HepG2 (cell line): Measurements from ENCODE around the gene SLC13A5. TPM values are rescaled to one million over a fixed set of nuclear protein-coding genes. Genes with fewer than 3 reads are reported as not detected.

Source experiments
- KLF13 ChIP-seq: sonication (generic); formaldehyde crosslinking; IDR thresholded peaks from 2 replicates; pipeline ENCODE4 v1.4.0; 2020; ENCODE audit warnings: mild to moderate bottlenecking, missing genetic modification reagents
- NFE2L2 ChIP-seq: fragments of 150-350 bp; IDR thresholded peaks from 2 replicates; pipeline ENCODE4 v1.6.1; 2014; ENCODE audit warnings: low read length
- NFIB ChIP-seq: sonication (generic); formaldehyde crosslinking; IDR thresholded peaks from 2 replicates; pipeline ENCODE4 v1.9.0; 2021; ENCODE audit warnings: missing genetic modification reagents, mild to moderate bottlenecking, borderline replicate concordance
- NFIC ChIP-seq: IDR thresholded peaks from 2 replicates; pipeline ENCODE4 v1.6.1; 2012; ENCODE audit warnings: mild to moderate bottlenecking, low read length, inconsistent platforms
- NR2F6 ChIP-seq, 2 experiments: IDR thresholded peaks; 2 replicates each; pipeline ENCODE4 v1.6.1; 2016; ENCODE audit warnings: antibody characterized with exemption in 1 of 2, mild to moderate bottlenecking in 1 of 2
- NRL ChIP-seq: sonication (generic); formaldehyde crosslinking; IDR thresholded peaks from 2 replicates; pipeline ENCODE4 v1.5.0; 2020; ENCODE audit warnings: missing genetic modification reagents, mild to moderate bottlenecking, moderate library complexity, borderline replicate concordance
- XRCC5 ChIP-seq: fragments of 200-400 bp; formaldehyde crosslinking; optimal IDR thresholded peaks from 2 replicates; pipeline ENCODE3; 2017; ENCODE audit warnings: mild to moderate bottlenecking, low read length
- ZFYVE20 ChIP-seq: sonication (generic); formaldehyde crosslinking; IDR thresholded peaks from 2 replicates; pipeline ENCODE4 v1.8.0; 2023; ENCODE audit warnings: low read depth, mild to moderate bottlenecking, moderate library complexity, missing genetic modification reagents, borderline replicate concordance
- ZNF180 ChIP-seq: sonication (generic); formaldehyde crosslinking; IDR thresholded peaks from 2 replicates; pipeline ENCODE4 v1.4.0; 2020; ENCODE audit warnings: low read depth, missing genetic modification reagents, borderline replicate concordance
- ZNF263 ChIP-seq: sonication (generic); formaldehyde crosslinking; IDR thresholded peaks from 2 replicates; pipeline ENCODE4 v1.4.0; 2020; ENCODE audit warnings: missing genetic modification reagents
- ZSCAN31 ChIP-seq: sonication (generic); formaldehyde crosslinking; IDR thresholded peaks from 2 replicates; pipeline ENCODE4 v1.5.0; 2020; ENCODE audit warnings: low read depth, mild to moderate bottlenecking, missing genetic modification reagents
- polyA plus RNA-seq, 8 experiments: library from polyadenylated mRNA; depleted of rRNA in 3 of 8; stranded (reverse) in 7 of 8; unstranded in 1 of 8; fragments of >200 nt; fragmentation: Illumina TruSeq in 4 of 8; extraction: Trizol in 4 of 8; gene quantifications; 2 replicates each; pipeline versions ENCODE4 v1.2.1 to v1.2.3, GENCODE V29; 2011 to 2016; ENCODE audit warnings: low read depth in 4 of 8, missing spikeins in 1 of 8, mixed read lengths in 1 of 8; ENCODE audit not compliant: insufficient read depth in 1 of 8
- total RNA-seq, 5 experiments: library from RNA; depleted of rRNA; stranded (reverse); fragments of >200 nt; fragmentation: Illumina TruSeq; extraction: Trizol; gene quantifications; 2 replicates each; pipeline ENCODE4 v1.2.3, GENCODE V29; 2016; ENCODE audit warnings: low read depth in 1 of 5
- TF ChIP-seq, protein P1 (sequence below), 2 experiments: sonication (generic) in 1 of 2; formaldehyde crosslinking in 1 of 2; IDR thresholded peaks; 2 replicates each; pipeline versions ENCODE4 v1.6.1 to v1.9.0; 2014 to 2022; ENCODE audit warnings: antibody characterized with exemption in 1 of 2, borderline replicate concordance in 1 of 2, inconsistent platforms in 1 of 2, low read depth in 1 of 2, missing genetic modification reagents in 1 of 2
- TF ChIP-seq, protein P2 (sequence below): sonication (generic); formaldehyde crosslinking; IDR thresholded peaks from 2 replicates; pipeline ENCODE4 v1.9.0; 2021; ENCODE audit warnings: mild to moderate bottlenecking, missing genetic modification reagents
- TF ChIP-seq, protein P3 (sequence below): IDR thresholded peaks from 2 replicates; pipeline ENCODE4 v1.6.1; 2016; ENCODE audit warnings: missing compliant biosample characterization, missing genetic modification reagents, borderline replicate concordance
- TF ChIP-seq, protein P4 (sequence below): IDR thresholded peaks from 2 replicates; pipeline ENCODE4 v1.6.1; 2018; ENCODE audit warnings: missing genetic modification reagents, mild to moderate bottlenecking, missing compliant biosample characterization

Gene SLC13A5
- total and polyA plus RNA-seq, 2 of the 13 experiments (the other 11 are each of a cell fraction or from before 2014, with no cell fraction given): 42.8 to 310 TPM

DNA sequence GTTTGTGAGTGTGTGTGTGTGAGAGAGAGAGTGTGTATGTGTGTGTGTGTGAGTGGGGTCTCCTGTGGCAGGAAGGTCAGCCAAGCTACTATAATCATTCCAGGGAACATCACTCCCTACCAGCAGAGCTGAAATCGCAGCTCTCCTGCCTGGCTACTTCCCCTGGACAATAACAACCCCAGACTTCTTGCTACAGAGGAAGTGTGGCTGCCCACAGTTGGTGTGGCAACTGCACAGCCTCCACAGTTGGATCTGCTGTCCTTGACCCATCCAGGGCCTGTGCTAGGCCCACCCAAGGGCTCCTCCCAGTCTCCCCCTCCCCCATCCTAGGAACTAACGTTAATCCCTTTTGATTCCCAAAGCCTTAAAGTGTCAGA lies 1.5 kb downstream of the SLC13A5 start (continued):
- 0 out of 2 replicates have a peak, but pooled peaks have one; percentile 11 for TF ChIP-seq ZNF263 (CRISPR knock-in tag)
- no peak for TF ChIP-seq NFIB (CRISPR knock-in tag)
- no peak for TF ChIP-seq KLF13 (CRISPR knock-in tag)
- TF ChIP-seq, protein P1, sequence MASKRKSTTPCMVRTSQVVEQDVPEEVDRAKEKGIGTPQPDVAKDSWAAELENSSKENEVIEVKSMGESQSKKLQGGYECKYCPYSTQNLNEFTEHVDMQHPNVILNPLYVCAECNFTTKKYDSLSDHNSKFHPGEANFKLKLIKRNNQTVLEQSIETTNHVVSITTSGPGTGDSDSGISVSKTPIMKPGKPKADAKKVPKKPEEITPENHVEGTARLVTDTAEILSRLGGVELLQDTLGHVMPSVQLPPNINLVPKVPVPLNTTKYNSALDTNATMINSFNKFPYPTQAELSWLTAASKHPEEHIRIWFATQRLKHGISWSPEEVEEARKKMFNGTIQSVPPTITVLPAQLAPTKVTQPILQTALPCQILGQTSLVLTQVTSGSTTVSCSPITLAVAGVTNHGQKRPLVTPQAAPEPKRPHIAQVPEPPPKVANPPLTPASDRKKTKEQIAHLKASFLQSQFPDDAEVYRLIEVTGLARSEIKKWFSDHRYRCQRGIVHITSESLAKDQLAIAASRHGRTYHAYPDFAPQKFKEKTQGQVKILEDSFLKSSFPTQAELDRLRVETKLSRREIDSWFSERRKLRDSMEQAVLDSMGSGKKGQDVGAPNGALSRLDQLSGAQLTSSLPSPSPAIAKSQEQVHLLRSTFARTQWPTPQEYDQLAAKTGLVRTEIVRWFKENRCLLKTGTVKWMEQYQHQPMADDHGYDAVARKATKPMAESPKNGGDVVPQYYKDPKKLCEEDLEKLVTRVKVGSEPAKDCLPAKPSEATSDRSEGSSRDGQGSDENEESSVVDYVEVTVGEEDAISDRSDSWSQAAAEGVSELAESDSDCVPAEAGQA (IDR thresholded peaks at IDR 0.05; ENCODE audit: low read depth): no peak
- TF ChIP-seq, protein P1 (CRISPR knock-in tag; IDR thresholded peaks at IDR 0.05; ENCODE audit: borderline replicate concordance): no peak
- no peak for TF ChIP-seq NFIC
- TF ChIP-seq, protein P2, sequence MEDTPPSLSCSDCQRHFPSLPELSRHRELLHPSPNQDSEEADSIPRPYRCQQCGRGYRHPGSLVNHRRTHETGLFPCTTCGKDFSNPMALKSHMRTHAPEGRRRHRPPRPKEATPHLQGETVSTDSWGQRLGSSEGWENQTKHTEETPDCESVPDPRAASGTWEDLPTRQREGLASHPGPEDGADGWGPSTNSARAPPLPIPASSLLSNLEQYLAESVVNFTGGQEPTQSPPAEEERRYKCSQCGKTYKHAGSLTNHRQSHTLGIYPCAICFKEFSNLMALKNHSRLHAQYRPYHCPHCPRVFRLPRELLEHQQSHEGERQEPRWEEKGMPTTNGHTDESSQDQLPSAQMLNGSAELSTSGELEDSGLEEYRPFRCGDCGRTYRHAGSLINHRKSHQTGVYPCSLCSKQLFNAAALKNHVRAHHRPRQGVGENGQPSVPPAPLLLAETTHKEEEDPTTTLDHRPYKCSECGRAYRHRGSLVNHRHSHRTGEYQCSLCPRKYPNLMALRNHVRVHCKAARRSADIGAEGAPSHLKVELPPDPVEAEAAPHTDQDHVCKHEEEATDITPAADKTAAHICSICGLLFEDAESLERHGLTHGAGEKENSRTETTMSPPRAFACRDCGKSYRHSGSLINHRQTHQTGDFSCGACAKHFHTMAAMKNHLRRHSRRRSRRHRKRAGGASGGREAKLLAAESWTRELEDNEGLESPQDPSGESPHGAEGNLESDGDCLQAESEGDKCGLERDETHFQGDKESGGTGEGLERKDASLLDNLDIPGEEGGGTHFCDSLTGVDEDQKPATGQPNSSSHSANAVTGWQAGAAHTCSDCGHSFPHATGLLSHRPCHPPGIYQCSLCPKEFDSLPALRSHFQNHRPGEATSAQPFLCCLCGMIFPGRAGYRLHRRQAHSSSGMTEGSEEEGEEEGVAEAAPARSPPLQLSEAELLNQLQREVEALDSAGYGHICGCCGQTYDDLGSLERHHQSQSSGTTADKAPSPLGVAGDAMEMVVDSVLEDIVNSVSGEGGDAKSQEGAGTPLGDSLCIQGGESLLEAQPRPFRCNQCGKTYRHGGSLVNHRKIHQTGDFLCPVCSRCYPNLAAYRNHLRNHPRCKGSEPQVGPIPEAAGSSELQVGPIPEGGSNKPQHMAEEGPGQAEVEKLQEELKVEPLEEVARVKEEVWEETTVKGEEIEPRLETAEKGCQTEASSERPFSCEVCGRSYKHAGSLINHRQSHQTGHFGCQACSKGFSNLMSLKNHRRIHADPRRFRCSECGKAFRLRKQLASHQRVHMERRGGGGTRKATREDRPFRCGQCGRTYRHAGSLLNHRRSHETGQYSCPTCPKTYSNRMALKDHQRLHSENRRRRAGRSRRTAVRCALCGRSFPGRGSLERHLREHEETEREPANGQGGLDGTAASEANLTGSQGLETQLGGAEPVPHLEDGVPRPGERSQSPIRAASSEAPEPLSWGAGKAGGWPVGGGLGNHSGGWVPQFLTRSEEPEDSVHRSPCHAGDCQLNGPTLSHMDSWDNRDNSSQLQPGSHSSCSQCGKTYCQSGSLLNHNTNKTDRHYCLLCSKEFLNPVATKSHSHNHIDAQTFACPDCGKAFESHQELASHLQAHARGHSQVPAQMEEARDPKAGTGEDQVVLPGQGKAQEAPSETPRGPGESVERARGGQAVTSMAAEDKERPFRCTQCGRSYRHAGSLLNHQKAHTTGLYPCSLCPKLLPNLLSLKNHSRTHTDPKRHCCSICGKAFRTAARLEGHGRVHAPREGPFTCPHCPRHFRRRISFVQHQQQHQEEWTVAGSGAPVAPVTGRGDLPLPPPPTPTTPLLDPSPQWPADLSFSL (CRISPR knock-in tag): peak; percentile 99
- no peak for TF ChIP-seq ZNF180 (CRISPR knock-in tag)
- TF ChIP-seq NRL: 0 out of 2 replicates have a peak, but pooled peaks have one; percentile 3
- no peak for TF ChIP-seq XRCC5
- TF ChIP-seq ZSCAN31 (CRISPR knock-in tag): no peak
- TF ChIP-seq, protein P3, sequence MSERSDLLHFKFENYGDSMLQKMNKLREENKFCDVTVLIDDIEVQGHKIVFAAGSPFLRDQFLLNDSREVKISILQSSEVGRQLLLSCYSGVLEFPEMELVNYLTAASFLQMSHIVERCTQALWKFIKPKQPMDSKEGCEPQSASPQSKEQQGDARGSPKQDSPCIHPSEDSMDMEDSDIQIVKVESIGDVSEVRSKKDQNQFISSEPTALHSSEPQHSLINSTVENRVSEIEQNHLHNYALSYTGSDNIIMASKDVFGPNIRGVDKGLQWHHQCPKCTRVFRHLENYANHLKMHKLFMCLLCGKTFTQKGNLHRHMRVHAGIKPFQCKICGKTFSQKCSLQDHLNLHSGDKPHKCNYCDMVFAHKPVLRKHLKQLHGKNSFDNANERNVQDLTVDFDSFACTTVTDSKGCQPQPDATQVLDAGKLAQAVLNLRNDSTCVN (CRISPR knock-in tag): no peak
- TF ChIP-seq NFE2L2: no peak
- no peak for TF ChIP-seq ZFYVE20 (CRISPR knock-in tag)
- TF ChIP-seq, protein P4, sequence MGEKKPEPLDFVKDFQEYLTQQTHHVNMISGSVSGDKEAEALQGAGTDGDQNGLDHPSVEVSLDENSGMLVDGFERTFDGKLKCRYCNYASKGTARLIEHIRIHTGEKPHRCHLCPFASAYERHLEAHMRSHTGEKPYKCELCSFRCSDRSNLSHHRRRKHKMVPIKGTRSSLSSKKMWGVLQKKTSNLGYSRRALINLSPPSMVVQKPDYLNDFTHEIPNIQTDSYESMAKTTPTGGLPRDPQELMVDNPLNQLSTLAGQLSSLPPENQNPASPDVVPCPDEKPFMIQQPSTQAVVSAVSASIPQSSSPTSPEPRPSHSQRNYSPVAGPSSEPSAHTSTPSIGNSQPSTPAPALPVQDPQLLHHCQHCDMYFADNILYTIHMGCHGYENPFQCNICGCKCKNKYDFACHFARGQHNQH: peak; percentile 41; the same call in 1 of the 2 replicates
- TF ChIP-seq NR2F6 (IDR thresholded peaks at IDR 0.05): peak; percentile 67
- TF ChIP-seq NR2F6 (CRISPR knock-in tag; IDR thresholded peaks at IDR 0.05): peak; percentile 76
